Neural crest cell (in vitro differentiated cells): ENCODE results near the gene PCLO. TPM values are rescaled to one million over a fixed set of nuclear protein-coding genes. Genes with fewer than 3 reads are reported as not detected.

ENCODE experiments used
- DNase-seq: peaks from one replicate; pipeline ENCODE4 v3.0.0; 2021; ENCODE audit warnings: low read depth, mixed read lengths, low spot score
- H3K27ac Mint-ChIP-seq: one replicate; pipeline ENCODE4 v1.8.0; 2021; ENCODE audit warnings: mild to moderate bottlenecking, mixed read lengths; ENCODE audit not compliant: unreplicated experiment
- H3K27me3 Mint-ChIP-seq: 2 replicates; pipeline ENCODE4 v1.8.0; 2021; ENCODE audit warnings: low read depth, mild to moderate bottlenecking, mixed read lengths
- H3K36me3 Mint-ChIP-seq: 2 replicates; pipeline ENCODE4 v1.8.0; 2021; ENCODE audit warnings: low read depth, mild to moderate bottlenecking, mixed read lengths
- H3K4me1 Mint-ChIP-seq: 2 replicates; pipeline ENCODE4 v1.8.0; 2021; ENCODE audit warnings: mixed read lengths
- H3K4me3 Mint-ChIP-seq: one replicate; pipeline ENCODE4 v1.8.0; 2021; ENCODE audit warnings: mild to moderate bottlenecking, mixed read lengths
- H3K9me3 Mint-ChIP-seq: 2 replicates; pipeline ENCODE4 v1.8.0; 2021; ENCODE audit warnings: mixed read lengths
- CTCF ChIP-seq: fragments of 200-600 bp; sonication (generic); conservative IDR thresholded peaks from 2 replicates; pipeline ENCODE4 v1.5.0; 2021; ENCODE audit warnings: antibody characterized with exemption, mild to moderate bottlenecking
- total RNA-seq: library from RNA; stranded (reverse); gene quantifications from 2 replicates; pipeline ENCODE4 v1.2.1, GENCODE V29; 2021

Gene PCLO
- total RNA-seq, 1 donor from 2014 or later: 3.5 TPM

- no peaks in the 10 kb centered on the region for H3K4me1 Mint-ChIP-seq
- H3K27me3 Mint-ChIP-seq: no peaks in the 10 kb centered on the region
Measured at GRCh38 chr7:83155407-83155806, 7.3 kb downstream of the PCLO start.

GRCh38 chr7:83153419-83153818 lies 9.3 kb downstream of the PCLO start:
- H3K4me1 Mint-ChIP-seq: no peaks in the 10 kb centered on the region
- H3K9me3 Mint-ChIP-seq: peaks cover 2% of the 10 kb centered on the region
- no peaks in the 10 kb centered on the region for H3K27me3 Mint-ChIP-seq
- no peak for TF ChIP-seq CTCF
- no peak overlapping the region for H3K27ac Mint-ChIP-seq
- peaks cover 6% of the 10 kb centered on the region for H3K36me3 Mint-ChIP-seq
- no peak overlapping the region for H3K4me3 Mint-ChIP-seq
- DNase-seq: no peak

More at GRCh38 chr7:83155407-83155806, 7.3 kb downstream of the PCLO start:
- no peak overlapping the region for H3K4me3 Mint-ChIP-seq
- peaks cover 6% of the 10 kb centered on the region for H3K36me3 Mint-ChIP-seq
- TF ChIP-seq CTCF: no peak
- peaks cover 2% of the 10 kb centered on the region for H3K9me3 Mint-ChIP-seq
- no peak for DNase-seq
- no peak overlapping the region for H3K27ac Mint-ChIP-seq

GRCh38 chr7:83150310-83150709 lies 12.4 kb downstream of the PCLO start:
- H3K9me3 Mint-ChIP-seq: peaks cover 2% of the 10 kb centered on the region
- no peak for TF ChIP-seq CTCF
- peaks cover 6% of the 10 kb centered on the region for H3K36me3 Mint-ChIP-seq
- no peak overlapping the region for H3K27ac Mint-ChIP-seq
- no peak for DNase-seq
- no peak overlapping the region for H3K4me3 Mint-ChIP-seq
- H3K4me1 Mint-ChIP-seq: no peaks in the 10 kb centered on the region
- no peaks in the 10 kb centered on the region for H3K27me3 Mint-ChIP-seq

GRCh38 chr7:83149466-83149865 lies 13.2 kb downstream of the PCLO start:
- no peaks in the 10 kb centered on the region for H3K4me1 Mint-ChIP-seq
- H3K27ac Mint-ChIP-seq: no peak overlapping the region
- H3K9me3 Mint-ChIP-seq: peaks cover 2% of the 10 kb centered on the region
- no peak for TF ChIP-seq CTCF
- DNase-seq: no peak
- H3K27me3 Mint-ChIP-seq: no peaks in the 10 kb centered on the region
- H3K36me3 Mint-ChIP-seq: peaks cover 2% of the 10 kb centered on the region
- H3K4me3 Mint-ChIP-seq: no peak overlapping the region

- peaks cover 2% of the 10 kb centered on the region for H3K9me3 Mint-ChIP-seq
- H3K27me3 Mint-ChIP-seq: no peaks in the 10 kb centered on the region
- no peak for TF ChIP-seq CTCF
- H3K36me3 Mint-ChIP-seq: peaks cover 2% of the 10 kb centered on the region
- no peak overlapping the region for H3K4me3 Mint-ChIP-seq
- no peak overlapping the region for H3K27ac Mint-ChIP-seq
- DNase-seq: no peak
- no peaks in the 10 kb centered on the region for H3K4me1 Mint-ChIP-seq
Measured at GRCh38 chr7:83148776-83149175, 13.9 kb downstream of the PCLO start.

GRCh38 chr7:83143107-83143506 lies 19.6 kb downstream of the PCLO start:
- H3K4me1 Mint-ChIP-seq: no peaks in the 10 kb centered on the region
- H3K36me3 Mint-ChIP-seq: peaks cover 2% of the 10 kb centered on the region
- no peak for DNase-seq
- H3K4me3 Mint-ChIP-seq: no peak overlapping the region
- H3K27me3 Mint-ChIP-seq: no peaks in the 10 kb centered on the region
- H3K9me3 Mint-ChIP-seq: no peaks in the 10 kb centered on the region
- no peak for TF ChIP-seq CTCF
- H3K27ac Mint-ChIP-seq: no peak overlapping the region
